Measurements from ENCODE around the gene CDCA7.

The CDCA7 gene

DNA sequence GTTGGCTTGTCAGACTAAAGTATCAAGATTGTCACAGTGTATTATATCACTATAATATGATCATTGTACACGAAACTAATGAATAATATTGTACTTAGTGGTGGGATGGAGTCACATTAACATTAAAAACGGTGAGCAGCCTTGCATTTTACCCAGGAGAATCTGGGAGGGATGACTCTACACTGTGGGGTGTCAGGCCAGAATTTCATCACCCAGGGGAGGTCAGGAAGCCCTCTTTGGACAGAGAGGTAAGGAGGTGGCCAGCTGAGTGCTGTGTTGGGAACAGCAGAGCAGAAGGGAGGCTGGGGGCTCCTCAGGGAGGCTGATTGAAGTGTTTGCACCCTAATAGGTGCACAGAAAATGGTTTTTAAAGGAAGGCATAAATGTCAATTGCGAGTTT is 33.0 kb downstream of the CDCA7 start:
- no peak for DNase-seq (ENCODE audit: extremely low read depth, low read depth)
- TF ChIP-seq, protein P1, sequence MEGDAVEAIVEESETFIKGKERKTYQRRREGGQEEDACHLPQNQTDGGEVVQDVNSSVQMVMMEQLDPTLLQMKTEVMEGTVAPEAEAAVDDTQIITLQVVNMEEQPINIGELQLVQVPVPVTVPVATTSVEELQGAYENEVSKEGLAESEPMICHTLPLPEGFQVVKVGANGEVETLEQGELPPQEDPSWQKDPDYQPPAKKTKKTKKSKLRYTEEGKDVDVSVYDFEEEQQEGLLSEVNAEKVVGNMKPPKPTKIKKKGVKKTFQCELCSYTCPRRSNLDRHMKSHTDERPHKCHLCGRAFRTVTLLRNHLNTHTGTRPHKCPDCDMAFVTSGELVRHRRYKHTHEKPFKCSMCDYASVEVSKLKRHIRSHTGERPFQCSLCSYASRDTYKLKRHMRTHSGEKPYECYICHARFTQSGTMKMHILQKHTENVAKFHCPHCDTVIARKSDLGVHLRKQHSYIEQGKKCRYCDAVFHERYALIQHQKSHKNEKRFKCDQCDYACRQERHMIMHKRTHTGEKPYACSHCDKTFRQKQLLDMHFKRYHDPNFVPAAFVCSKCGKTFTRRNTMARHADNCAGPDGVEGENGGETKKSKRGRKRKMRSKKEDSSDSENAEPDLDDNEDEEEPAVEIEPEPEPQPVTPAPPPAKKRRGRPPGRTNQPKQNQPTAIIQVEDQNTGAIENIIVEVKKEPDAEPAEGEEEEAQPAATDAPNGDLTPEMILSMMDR (IDR thresholded peaks at IDR 0.05; ENCODE audit: low read depth, low read length) = no peak

DNA sequence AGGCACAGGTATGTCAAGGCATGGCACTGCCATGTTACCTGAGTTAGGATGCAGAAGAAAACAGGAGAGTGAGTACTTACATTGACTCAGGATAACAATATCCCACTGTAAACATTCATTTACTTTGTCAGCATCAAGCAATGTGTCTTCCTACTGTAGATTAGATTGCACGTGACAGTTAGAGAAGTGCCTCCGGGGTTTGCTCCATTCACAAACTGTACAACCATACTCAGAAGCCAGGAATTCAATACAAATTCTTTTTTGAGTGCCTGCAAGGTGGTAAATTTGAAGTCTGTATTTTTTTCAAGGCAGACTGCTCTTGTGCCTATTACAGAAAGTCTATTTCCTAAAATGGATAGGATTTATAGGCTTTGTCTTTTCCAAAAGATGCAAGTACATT is 34.1 kb downstream of the CDCA7 start:
- DNase-seq (ENCODE audit: extremely low read depth, low read depth) = no peak
- TF ChIP-seq, protein P1 (IDR thresholded peaks at IDR 0.05; ENCODE audit: low read depth, low read length) = no peak

DNA sequence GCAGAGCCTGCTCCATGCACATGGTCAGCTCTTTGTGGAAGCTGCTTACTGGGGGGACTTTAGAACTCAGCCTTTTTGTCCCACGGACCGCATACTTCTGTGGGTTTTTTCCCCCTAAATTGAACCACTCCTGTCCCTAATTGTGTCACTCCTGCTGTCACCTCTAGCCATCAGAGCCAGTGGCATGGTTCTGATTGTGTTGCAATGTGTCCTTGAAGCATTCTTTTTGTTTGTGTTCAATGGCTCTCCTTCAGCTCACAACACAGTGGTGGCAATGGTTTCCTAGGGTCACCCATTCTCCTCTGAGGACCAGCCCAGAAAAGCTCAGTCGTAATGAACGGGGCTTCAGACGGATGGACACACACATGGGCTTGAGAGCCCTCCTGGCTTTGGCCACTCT is 35.4 kb downstream of the CDCA7 start:
- no peak for DNase-seq (ENCODE audit: extremely low read depth, low read depth)
- TF ChIP-seq, protein P1 (IDR thresholded peaks at IDR 0.05; ENCODE audit: low read depth, low read length) = no peak

DNA sequence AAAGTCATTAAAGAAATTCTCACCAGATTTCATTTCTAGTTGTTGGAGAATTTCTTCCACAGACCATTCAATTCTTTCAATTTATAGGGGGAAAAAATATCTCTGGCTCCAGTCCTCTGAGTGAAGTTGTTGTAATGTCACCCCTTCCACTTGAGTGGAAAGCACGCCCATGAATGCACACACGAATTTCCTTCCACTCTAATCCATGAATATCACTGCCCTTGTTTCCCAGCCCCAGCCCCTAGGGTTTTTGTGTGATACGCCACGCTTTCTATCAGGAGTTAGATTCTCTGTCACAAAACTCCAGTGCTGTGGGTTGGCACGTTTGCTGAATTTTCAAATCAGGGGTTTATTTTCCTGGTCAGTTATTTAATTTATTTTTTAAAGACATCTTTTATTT is 38.1 kb downstream of the CDCA7 start:
- TF ChIP-seq, protein P1 (IDR thresholded peaks at IDR 0.05; ENCODE audit: low read depth, low read length) = no peak
- no peak for DNase-seq (ENCODE audit: extremely low read depth, low read depth)

DNA sequence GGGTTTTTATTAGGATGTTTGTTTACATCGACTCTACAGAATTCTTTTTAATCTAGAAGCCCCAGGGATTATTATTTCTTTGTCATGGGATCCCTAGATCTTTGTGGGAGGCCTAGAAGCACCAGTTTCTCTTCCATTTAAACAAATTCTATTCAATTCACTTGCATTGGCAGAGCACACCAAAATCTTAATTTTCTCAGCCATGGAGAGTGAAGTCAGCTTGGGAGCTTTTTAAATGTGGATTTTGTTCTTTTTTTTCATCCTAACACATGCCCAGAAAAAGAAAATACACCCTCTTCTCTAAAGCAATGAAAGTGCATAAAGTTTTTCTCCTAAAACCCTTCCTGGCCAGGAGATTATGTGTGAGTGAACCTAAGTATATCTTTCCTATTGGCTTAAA is 38.5 kb downstream of the CDCA7 start:
- DNase-seq (ENCODE audit: extremely low read depth, low read depth) = no peak
- TF ChIP-seq, protein P1 (IDR thresholded peaks at IDR 0.05; ENCODE audit: low read depth, low read length) = no peak

DNA sequence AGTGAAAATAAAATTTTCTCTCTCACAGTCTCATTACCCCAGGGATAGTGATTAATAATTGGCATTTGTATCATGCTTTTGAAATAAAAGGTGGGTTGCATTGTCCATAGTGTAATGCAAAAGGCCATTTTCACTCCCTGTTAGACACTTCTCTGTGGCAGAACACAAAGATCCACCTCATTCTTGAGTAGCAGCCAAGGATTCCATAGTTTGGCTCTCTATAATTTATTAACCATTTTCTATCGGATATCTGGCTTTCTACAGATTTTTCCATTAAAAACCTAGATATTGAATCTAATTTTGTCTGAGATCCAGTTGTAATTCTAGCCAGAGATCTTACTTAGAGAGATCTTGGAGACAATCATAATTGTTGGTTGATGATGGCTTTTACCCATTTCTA is 39.0 kb downstream of the CDCA7 start:
- TF ChIP-seq, protein P1 (IDR thresholded peaks at IDR 0.05; ENCODE audit: low read depth, low read length) = no peak
- DNase-seq (ENCODE audit: extremely low read depth, low read depth) = no peak

DNA sequence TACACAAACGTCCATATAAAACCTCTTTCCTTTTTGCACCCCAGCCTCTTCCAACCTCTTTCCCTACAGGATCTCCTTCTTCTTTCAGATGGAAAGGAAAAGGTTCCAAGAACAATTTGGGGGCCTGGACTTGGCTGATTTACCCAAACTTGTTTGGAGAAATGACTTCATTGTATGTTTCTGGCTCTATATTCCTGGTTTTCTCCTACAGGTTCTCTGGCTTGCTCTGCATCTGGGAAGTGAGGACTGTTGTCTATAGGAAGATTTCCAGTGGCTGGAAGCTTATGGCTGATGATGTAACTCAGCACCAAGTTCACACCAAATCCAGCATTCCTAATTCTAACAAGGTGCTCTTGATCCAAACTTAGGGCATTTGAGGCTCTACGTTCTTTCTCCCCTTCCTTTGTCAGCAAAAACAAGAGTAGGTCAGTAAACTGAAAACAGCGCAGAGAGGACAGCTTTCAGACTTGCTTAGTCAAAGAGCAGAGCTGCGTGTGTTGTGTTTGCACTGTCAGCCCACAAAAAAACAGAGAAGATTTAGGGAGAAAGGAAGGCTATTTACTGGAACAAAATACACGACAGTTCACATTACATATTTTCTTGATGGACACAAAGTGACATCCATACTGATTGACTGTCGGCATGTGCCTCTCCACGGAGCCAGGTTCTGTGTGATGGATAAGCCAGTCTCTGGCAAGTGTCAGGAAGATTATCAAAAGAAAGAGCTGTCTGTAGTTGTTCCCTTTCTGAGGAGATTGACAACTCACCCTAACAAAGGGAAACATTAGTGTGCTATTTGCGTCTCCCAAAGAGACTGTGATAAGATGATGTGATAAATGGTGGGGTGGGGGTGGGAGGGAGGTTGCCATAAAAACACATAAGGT is 39.7 kb downstream of the CDCA7 start:
- TF ChIP-seq, protein P1 (IDR thresholded peaks at IDR 0.05; ENCODE audit: low read depth, low read length) = no peak

More for the DNA sequence above, 39.7 kb downstream of the CDCA7 start:
- no peak for DNase-seq (ENCODE audit: extremely low read depth, low read depth)

All from AG09319 (cell line).